A549 (cell line): ENCODE data around the gene PLGLB1.
"Not testable (repeated sequence)": the region's sequence is repeated elsewhere in the genome, so short reads cannot be mapped to it uniquely, and the experiment has no call there.

Source experiments
- BCL3 ChIP-seq: fragments of >200 bp; sonication (Bioruptor Twin); formaldehyde crosslinking; IDR thresholded peaks from 3 replicates; pipeline ENCODE4 v1.6.1; 2016
- CBX2 ChIP-seq: fragments of 200-600 bp; sonication (generic); IDR thresholded peaks from 2 replicates; pipeline ENCODE4 v1.6.1; 2016; ENCODE audit warnings: low read depth, mild to moderate bottlenecking, borderline replicate concordance
- CBX8 ChIP-seq: fragments of 200-600 bp; sonication (generic); IDR thresholded peaks from 2 replicates; pipeline ENCODE4 v1.6.1; 2016
- CEBPB ChIP-seq, 2 experiments: fragments of >200 bp in 1 of 2; sonication (Bioruptor Twin) in 1 of 2; formaldehyde crosslinking in 1 of 2; IDR thresholded peaks; 2 replicates each; pipeline ENCODE4 v1.6.1; 2012 to 2016
- CHD4 ChIP-seq: fragments of 200-600 bp; sonication (generic); IDR thresholded peaks from 2 replicates; pipeline ENCODE4 v1.6.1; 2016; ENCODE audit warnings: antibody characterized with exemption, mild to moderate bottlenecking, borderline replicate concordance
- CTCF ChIP-seq: fragments of >200 bp; sonication (Bioruptor Twin); formaldehyde crosslinking; IDR thresholded peaks from 3 replicates; pipeline ENCODE4 v1.5.1; 2016
- KDM1A ChIP-seq: fragments of 200-600 bp; sonication (generic); IDR thresholded peaks from 2 replicates; pipeline ENCODE4 v1.6.1; 2016; ENCODE audit warnings: low read depth, mild to moderate bottlenecking
- POLR2A ChIP-seq: IDR thresholded peaks from 2 replicates; pipeline ENCODE4 v1.6.1; 2012; ENCODE audit warnings: mild to moderate bottlenecking, low read length
- RARB ChIP-seq: fragments of 250-450 bp; sonication (Bioruptor Pico); IDR thresholded peaks from 2 replicates; pipeline ENCODE4 v1.8.0; 2021; ENCODE audit warnings: mild to moderate bottlenecking, moderate library complexity
- RNF2 ChIP-seq: fragments of 200-600 bp; sonication (generic); IDR thresholded peaks from 2 replicates; pipeline ENCODE4 v1.6.1; 2016; ENCODE audit warnings: low read depth, mild to moderate bottlenecking, antibody characterized with exemption, moderate library complexity, borderline replicate concordance
- USF2 ChIP-seq: fragments of 450-650 bp; IDR thresholded peaks from 2 replicates; pipeline ENCODE4 v1.6.1; 2014; ENCODE audit warnings: antibody characterized with exemption
- ZSCAN20 ChIP-seq: fragments of 250-450 bp; sonication (Bioruptor Pico); IDR thresholded peaks from 2 replicates; pipeline ENCODE4 v1.8.0; 2022; ENCODE audit warnings: mild to moderate bottlenecking, moderate library complexity

- TF ChIP-seq CHD4; BCL3; CTCF; CBX2; CBX8; KDM1A; ZSCAN20 (CRISPR knock-in tag); RNF2; RARB (CRISPR knock-in tag); POLR2A; USF2; CEBPB (IDR thresholded peaks at IDR 0.05): not testable (repeated sequence)
Measured at GRCh38 chr2:87021744-87022143, at the start of gene PLGLB1.
